ENCODE data around the gene CIAPIN1.
"Not testable (repeated sequence)": the region's sequence is repeated elsewhere in the genome, so short reads cannot be mapped to it uniquely, and the experiment has no call there.

Gene CIAPIN1

DNA sequence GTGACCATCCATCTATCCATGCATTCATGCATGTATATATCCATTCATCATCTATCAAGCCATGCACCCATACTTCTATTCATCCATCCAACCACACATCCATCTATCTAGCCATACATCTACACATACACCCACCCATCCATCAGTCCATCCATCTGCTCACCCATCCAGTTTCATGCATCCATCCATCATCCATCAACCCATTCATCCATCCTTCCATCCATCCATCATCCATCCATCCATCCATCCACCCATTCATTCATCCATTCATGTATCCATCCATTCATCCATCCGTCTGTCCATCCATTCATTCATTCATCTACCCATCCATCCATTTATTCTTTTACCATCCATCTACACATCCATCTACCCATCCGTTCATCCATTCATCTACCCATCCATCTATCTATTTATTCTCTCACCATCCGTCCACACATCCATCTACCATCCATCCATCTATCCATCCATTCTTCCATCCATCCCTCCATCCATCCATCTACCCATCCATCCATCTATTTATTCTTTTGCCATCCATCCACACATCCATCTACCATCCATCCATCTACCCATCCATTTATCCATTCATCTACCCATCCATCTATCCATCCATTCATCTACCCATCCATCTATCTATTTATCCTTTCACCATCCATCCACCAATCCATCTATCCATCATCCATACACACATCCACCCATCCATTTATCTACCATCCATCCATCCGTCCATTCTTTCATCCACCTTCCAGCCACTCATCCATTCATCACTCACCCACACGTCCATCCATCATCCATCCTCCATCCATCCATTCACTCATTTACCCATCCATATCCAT is 39.4 kb downstream of the CIAPIN1 start:
- Histone ChIP-seq H3K36me3 (ENCODE audit: control insufficient read depth in 2 of 2, insufficient read depth in 2 of 2, low read length in 2 of 2) (no peaks in the 10 kb centered on the region), H3K4me3 (ENCODE audit: low read length in 2 of 2) (no peak overlapping the region), H3K9me3 (ENCODE audit: control insufficient read depth in 2 of 2, low read length in 2 of 2) (no peaks in the 10 kb centered on the region), H3K27ac (ENCODE audit: low read depth in 2 of 2, low read length in 2 of 2) (no peak overlapping the region), H3K4me1 (ENCODE audit: control insufficient read depth in 2 of 2, insufficient read depth in 2 of 2, low read length in 2 of 2) (no peaks in the 10 kb centered on the region), H3K27me3 (ENCODE audit: control insufficient read depth in 2 of 2, insufficient read depth in 2 of 2, low read length in 2 of 2) (no peaks in the 10 kb centered on the region), H3K9ac (ENCODE audit: low read depth in 1 of 2, low read length in 2 of 2) (no peak overlapping the region)

DNA sequence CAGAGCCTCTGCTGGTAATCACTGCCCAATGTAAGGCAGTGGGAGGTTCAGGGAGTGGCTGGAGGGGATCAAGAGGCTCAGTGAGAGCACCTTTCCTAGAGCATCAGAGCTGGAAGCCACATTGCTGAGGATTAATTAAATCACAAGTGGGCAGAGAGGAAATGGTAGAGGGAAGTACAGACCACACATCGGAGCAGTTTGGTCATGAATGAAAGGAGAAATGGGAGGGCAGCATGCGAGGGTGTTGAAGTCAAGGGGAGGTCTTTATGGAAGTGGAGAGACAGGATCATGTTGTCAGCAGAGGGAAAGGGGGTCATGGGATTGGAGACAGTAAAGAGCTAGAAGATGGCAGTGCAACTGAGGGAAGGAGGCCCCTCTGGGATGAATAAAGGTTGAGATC is 40.3 kb downstream of the CIAPIN1 start:
- H3K36me3 ChIP-seq (ENCODE audit: control insufficient read depth in 2 of 2, insufficient read depth in 2 of 2, low read length in 2 of 2): no peaks in the 10 kb centered on the region
- H3K27me3 ChIP-seq (ENCODE audit: control insufficient read depth in 2 of 2, insufficient read depth in 2 of 2, low read length in 2 of 2): no peaks in the 10 kb centered on the region
- no peaks in the 10 kb centered on the region for H3K9me3 ChIP-seq (ENCODE audit: control insufficient read depth in 2 of 2, low read length in 2 of 2)
- H3K27ac ChIP-seq (ENCODE audit: low read depth in 2 of 2, low read length in 2 of 2): no peak overlapping the region
- H3K4me3 ChIP-seq (ENCODE audit: low read length in 2 of 2): no peak overlapping the region
- no peak overlapping the region for H3K9ac ChIP-seq (ENCODE audit: low read depth in 1 of 2, low read length in 2 of 2)
- H3K4me1 ChIP-seq (ENCODE audit: control insufficient read depth in 2 of 2, insufficient read depth in 2 of 2, low read length in 2 of 2): no peaks in the 10 kb centered on the region

DNA sequence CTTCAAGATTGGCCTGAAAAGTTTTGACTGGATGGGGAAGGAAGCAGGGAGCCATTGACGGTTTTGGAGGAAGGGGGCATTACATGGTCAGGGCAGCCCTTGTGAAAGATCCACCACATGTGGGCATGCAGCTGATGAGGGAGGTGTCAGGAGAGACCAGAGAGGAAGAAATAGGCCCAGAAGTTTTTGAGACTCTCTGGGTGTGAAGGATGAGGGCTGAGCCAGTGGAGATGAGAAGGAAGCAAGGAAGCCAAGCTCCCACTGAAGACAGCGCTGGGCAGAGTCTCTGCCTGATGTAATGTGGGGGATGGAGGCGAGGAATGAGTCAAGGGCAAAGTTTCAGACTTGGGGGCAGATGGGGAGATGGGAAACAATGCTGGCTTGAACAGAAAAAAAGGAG is 42.1 kb downstream of the CIAPIN1 start:
- no peaks in the 10 kb centered on the region for H3K4me1 ChIP-seq (ENCODE audit: control insufficient read depth in 2 of 2, insufficient read depth in 2 of 2, low read length in 2 of 2)
- no peaks in the 10 kb centered on the region for H3K27me3 ChIP-seq (ENCODE audit: control insufficient read depth in 2 of 2, insufficient read depth in 2 of 2, low read length in 2 of 2)
- no peak overlapping the region for H3K27ac ChIP-seq (ENCODE audit: low read depth in 2 of 2, low read length in 2 of 2)
- H3K9ac ChIP-seq (ENCODE audit: low read depth in 1 of 2, low read length in 2 of 2): no peak overlapping the region
- no peaks in the 10 kb centered on the region for H3K36me3 ChIP-seq (ENCODE audit: control insufficient read depth in 2 of 2, insufficient read depth in 2 of 2, low read length in 2 of 2)
- no peak overlapping the region for H3K4me3 ChIP-seq (ENCODE audit: low read length in 2 of 2)
- no peaks in the 10 kb centered on the region for H3K9me3 ChIP-seq (ENCODE audit: control insufficient read depth in 2 of 2, low read length in 2 of 2)

DNA sequence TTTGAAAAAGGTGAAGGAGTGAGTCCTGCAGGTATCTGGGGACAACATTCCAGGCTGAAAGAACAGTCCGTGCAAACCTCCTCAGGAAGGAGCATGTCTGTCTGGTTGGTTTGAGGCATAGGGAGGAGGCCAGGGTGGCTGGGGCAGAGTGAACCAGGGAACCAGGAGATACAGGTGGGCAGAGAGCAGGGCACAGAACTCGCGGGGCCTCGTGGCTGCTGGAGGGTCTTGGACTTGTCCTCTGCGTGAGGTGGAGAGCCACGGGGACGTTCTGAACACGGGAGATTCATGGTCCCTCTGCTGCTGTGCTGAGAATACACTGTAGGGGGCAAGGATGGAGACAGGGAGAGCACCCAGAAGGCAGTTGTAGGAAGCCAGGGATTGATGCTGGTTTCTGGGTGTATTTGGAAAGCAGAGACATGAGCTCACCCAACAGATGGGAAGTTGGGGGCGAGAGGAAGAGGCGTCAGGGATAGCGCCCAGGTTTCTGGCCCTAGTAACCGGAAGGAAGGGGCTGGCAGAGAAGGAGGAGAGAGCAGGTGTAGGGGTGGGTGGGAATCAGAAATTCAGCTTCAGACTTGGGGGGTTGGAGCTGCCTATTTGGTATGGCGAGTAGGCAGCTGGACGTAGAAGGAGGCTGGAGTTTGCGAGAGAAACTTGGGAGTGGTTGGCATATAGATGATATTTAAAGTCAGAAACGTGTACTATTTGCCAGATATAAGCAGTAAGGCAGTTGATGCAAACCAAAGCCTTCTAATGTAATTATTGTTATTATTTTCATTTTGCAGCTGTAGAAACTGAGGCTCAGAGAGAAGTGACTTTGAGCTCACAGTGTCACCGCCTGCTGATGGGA is 43.0 kb downstream of the CIAPIN1 start, which contains the start of gene CCL17:
Gene CCL17 (plus strand): TSS at position 803 of the 853 bp plus-strand sequence. CDS start 9,166 bp downstream, outside the sequence.
- Histone ChIP-seq H3K9ac (ENCODE audit: low read depth in 1 of 2, low read length in 2 of 2) (no peak within 1 kb of the TSS), H3K36me3 (ENCODE audit: control insufficient read depth in 2 of 2, insufficient read depth in 2 of 2, low read length in 2 of 2) (no peaks in the 10 kb centered on the region), H3K27me3 (ENCODE audit: control insufficient read depth in 2 of 2, insufficient read depth in 2 of 2, low read length in 2 of 2) (no peaks in the 10 kb centered on the region), H3K4me3 (ENCODE audit: low read length in 2 of 2) (no peak within 1 kb of the TSS), H3K9me3 (ENCODE audit: control insufficient read depth in 2 of 2, low read length in 2 of 2) (no peaks in the 10 kb centered on the region), H3K27ac (ENCODE audit: low read depth in 2 of 2, low read length in 2 of 2) (no peak within 1 kb of the TSS), H3K4me1 (ENCODE audit: control insufficient read depth in 2 of 2, insufficient read depth in 2 of 2, low read length in 2 of 2) (no peaks in the 10 kb centered on the region)

DNA sequence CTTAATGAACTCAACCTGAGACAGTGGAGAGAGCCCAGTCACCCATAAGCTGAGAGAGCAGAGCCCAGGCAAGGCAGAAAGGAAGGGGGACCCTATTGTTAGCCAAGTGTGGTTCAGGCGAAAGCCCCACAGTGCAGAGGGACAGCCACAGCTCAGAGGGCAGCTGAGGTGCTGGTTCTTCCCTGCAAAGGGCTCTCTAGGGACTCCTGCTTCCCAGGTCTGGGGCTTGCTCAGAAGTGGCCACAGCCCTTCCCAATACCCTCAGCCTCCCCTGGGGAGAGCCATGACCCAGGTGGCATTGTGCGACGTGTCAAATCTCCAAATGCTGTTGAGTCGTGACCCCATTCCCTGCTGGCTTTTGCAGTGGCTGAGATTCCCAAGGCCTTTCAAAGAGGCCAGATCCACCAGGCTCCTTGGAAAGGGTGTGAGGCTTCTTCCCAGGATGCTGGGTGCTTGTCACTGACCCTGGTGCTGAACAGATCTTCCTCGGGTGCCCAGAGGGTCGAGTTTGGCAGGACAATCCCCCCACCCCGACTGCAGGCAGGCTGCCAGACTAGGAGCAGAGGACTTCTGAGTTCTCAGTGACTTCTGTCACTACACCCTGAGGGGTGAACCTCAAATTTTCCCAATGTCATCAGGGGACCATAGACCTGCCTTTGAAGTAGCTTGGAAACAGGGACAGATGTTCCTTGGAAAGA is 45.1 kb downstream of the CIAPIN1 start:
- Histone ChIP-seq H3K4me3 (ENCODE audit: low read length in 2 of 2) (no peak overlapping the region), H3K27me3 (ENCODE audit: control insufficient read depth in 2 of 2, insufficient read depth in 2 of 2, low read length in 2 of 2) (no peaks in the 10 kb centered on the region), H3K9ac (ENCODE audit: low read depth in 1 of 2, low read length in 2 of 2) (no peak overlapping the region), H3K9me3 (ENCODE audit: control insufficient read depth in 2 of 2, low read length in 2 of 2) (no peaks in the 10 kb centered on the region), H3K4me1 (ENCODE audit: control insufficient read depth in 2 of 2, insufficient read depth in 2 of 2, low read length in 2 of 2) (no peaks in the 10 kb centered on the region), H3K27ac (ENCODE audit: low read depth in 2 of 2, low read length in 2 of 2) (no peak overlapping the region), H3K36me3 (ENCODE audit: control insufficient read depth in 2 of 2, insufficient read depth in 2 of 2, low read length in 2 of 2) (no peaks in the 10 kb centered on the region)

DNA sequence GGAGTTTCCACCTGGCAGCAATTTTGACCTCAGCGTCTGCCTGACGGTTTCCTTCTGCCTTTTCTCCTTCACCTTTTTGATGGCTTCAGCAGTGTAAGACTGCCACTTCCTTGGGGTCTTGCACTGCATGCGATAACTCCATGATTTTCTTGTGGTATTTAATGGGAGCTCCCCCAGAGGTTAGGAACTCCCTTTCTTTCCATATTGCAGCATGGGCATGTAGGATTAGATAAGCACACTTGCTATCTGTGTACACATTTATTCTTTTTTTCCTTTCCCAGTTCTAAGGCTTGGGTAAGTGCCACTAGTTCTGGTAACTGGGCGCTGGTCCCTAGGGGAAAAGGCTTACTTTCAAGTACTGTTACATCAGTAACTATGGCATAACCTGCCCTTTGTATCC is 49.7 kb downstream of the CIAPIN1 start:
- not testable (repeated sequence) for H3K4me3 ChIP-seq (ENCODE audit: low read length in 2 of 2); H3K4me1 ChIP-seq (ENCODE audit: control insufficient read depth in 2 of 2, insufficient read depth in 2 of 2, low read length in 2 of 2); H3K27ac ChIP-seq (ENCODE audit: low read depth in 2 of 2, low read length in 2 of 2); H3K27me3 ChIP-seq (ENCODE audit: control insufficient read depth in 2 of 2, insufficient read depth in 2 of 2, low read length in 2 of 2); H3K9me3 ChIP-seq (ENCODE audit: control insufficient read depth in 2 of 2, low read length in 2 of 2); H3K9ac ChIP-seq (ENCODE audit: low read depth in 1 of 2, low read length in 2 of 2); H3K36me3 ChIP-seq (ENCODE audit: control insufficient read depth in 2 of 2, insufficient read depth in 2 of 2, low read length in 2 of 2)

DNA sequence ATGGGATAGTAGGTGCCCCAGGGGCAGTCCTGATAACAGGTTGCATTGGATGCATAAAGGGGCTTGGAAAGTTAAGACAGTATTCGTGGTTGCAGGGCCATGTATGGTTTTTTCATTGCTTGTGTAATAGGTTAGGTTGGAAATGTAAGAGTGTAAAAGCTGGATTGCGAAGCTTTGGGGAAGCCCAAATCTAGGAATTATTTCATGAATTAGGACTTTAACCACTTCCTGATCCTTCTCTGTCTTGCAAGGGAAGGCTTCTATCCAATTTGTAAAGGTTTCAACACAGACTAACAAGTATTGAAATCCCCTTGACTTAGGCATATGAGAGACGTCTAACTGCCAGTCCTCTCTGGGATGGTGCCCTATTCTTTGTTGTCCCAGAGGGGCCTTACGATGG is 50.4 kb downstream of the CIAPIN1 start:
- no peaks in the 10 kb centered on the region for H3K9me3 ChIP-seq (ENCODE audit: control insufficient read depth in 2 of 2, low read length in 2 of 2)
- H3K4me1 ChIP-seq (ENCODE audit: control insufficient read depth in 2 of 2, insufficient read depth in 2 of 2, low read length in 2 of 2): no peaks in the 10 kb centered on the region
- H3K27me3 ChIP-seq (ENCODE audit: control insufficient read depth in 2 of 2, insufficient read depth in 2 of 2, low read length in 2 of 2): no peaks in the 10 kb centered on the region
- no peak overlapping the region for H3K4me3 ChIP-seq (ENCODE audit: low read length in 2 of 2)
- H3K9ac ChIP-seq (ENCODE audit: low read depth in 1 of 2, low read length in 2 of 2): no peak overlapping the region
- H3K36me3 ChIP-seq (ENCODE audit: control insufficient read depth in 2 of 2, insufficient read depth in 2 of 2, low read length in 2 of 2): no peaks in the 10 kb centered on the region
- no peak overlapping the region for H3K27ac ChIP-seq (ENCODE audit: low read depth in 2 of 2, low read length in 2 of 2)

DNA sequence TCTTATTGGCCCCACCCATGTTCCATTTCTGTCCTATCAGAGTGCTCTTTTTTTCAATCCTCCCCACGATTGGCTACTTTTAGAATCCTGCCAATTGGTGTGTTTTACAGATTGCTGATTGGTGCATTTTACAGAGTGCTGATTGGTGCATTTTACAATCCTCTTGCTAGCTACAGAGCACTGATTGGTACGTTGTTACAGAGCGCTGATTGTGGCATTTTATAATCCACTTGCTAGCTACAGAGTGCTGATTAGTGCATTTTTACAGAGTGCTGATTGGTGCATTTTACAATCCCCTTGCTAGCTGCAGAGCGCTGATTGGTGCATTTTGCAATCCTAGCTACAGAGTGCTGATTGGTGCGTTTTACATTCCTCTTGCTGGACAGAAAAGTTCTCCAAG is 52.2 kb downstream of the CIAPIN1 start:
- Histone ChIP-seq H3K27ac (ENCODE audit: low read depth in 2 of 2, low read length in 2 of 2) (no peak overlapping the region), H3K9ac (ENCODE audit: low read depth in 1 of 2, low read length in 2 of 2) (no peak overlapping the region), H3K36me3 (ENCODE audit: control insufficient read depth in 2 of 2, insufficient read depth in 2 of 2, low read length in 2 of 2) (no peaks in the 10 kb centered on the region)

DNA sequence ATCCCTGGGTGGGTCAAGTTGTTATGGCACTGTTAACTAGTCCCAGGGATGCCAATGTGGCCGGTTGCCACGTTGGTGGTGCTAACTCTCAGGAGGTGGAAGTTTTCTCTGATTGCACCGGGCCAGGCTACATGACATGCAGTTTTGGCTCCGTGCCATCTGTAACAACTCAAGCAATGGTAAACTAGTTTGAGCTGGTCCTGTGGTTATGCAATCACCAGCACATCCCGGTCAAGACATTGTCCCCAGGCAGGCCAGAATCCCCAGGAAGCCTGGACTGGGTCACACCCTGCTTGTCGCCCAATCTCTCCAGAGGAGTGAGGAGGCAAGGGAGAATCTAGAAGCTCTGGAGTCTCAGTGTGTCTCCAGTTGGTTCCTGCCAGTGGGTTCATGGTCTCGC is 52.7 kb downstream of the CIAPIN1 start:
- no peaks in the 10 kb centered on the region for H3K36me3 ChIP-seq (ENCODE audit: control insufficient read depth in 2 of 2, insufficient read depth in 2 of 2, low read length in 2 of 2)
- no peaks in the 10 kb centered on the region for H3K27me3 ChIP-seq (ENCODE audit: control insufficient read depth in 2 of 2, insufficient read depth in 2 of 2, low read length in 2 of 2)
- no peak overlapping the region for H3K9ac ChIP-seq (ENCODE audit: low read depth in 1 of 2, low read length in 2 of 2)
- no peak overlapping the region for H3K4me3 ChIP-seq (ENCODE audit: low read length in 2 of 2)
- H3K9me3 ChIP-seq (ENCODE audit: control insufficient read depth in 2 of 2, low read length in 2 of 2): no peaks in the 10 kb centered on the region
- no peak overlapping the region for H3K27ac ChIP-seq (ENCODE audit: low read depth in 2 of 2, low read length in 2 of 2)
- no peaks in the 10 kb centered on the region for H3K4me1 ChIP-seq (ENCODE audit: control insufficient read depth in 2 of 2, insufficient read depth in 2 of 2, low read length in 2 of 2)

More for the DNA sequence above, 52.2 kb downstream of the CIAPIN1 start:
- no peak overlapping the region for H3K4me3 ChIP-seq (ENCODE audit: low read length in 2 of 2)
- no peaks in the 10 kb centered on the region for H3K27me3 ChIP-seq (ENCODE audit: control insufficient read depth in 2 of 2, insufficient read depth in 2 of 2, low read length in 2 of 2)
- H3K9me3 ChIP-seq (ENCODE audit: control insufficient read depth in 2 of 2, low read length in 2 of 2): no peaks in the 10 kb centered on the region
- no peaks in the 10 kb centered on the region for H3K4me1 ChIP-seq (ENCODE audit: control insufficient read depth in 2 of 2, insufficient read depth in 2 of 2, low read length in 2 of 2)

DNA sequence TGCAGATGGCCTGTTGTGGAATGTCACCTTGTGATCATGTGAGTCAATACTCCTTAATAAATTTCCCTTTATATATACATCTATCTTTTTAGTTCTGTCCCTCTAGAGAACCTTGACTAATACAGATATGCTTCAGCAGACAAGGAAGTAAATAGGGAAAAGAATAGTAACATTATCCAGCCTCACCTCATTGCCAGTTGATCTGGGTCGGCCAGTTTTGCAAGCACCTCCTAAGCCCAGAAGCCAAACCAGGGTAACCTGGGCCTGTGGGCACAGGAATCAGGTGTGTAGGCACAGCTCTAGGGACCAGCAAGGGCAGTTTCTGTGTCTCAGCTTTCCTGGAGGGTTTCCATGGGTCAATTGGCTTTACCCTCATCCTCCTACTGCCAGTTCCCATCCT is 54.5 kb downstream of the CIAPIN1 start:
- no peaks in the 10 kb centered on the region for H3K9me3 ChIP-seq (ENCODE audit: control insufficient read depth in 2 of 2, low read length in 2 of 2)
- H3K36me3 ChIP-seq (ENCODE audit: control insufficient read depth in 2 of 2, insufficient read depth in 2 of 2, low read length in 2 of 2): no peaks in the 10 kb centered on the region
- no peak overlapping the region for H3K4me3 ChIP-seq (ENCODE audit: low read length in 2 of 2)
- no peak overlapping the region for H3K27ac ChIP-seq (ENCODE audit: low read depth in 2 of 2, low read length in 2 of 2)
- H3K9ac ChIP-seq (ENCODE audit: low read depth in 1 of 2, low read length in 2 of 2): no peak overlapping the region
- no peaks in the 10 kb centered on the region for H3K27me3 ChIP-seq (ENCODE audit: control insufficient read depth in 2 of 2, insufficient read depth in 2 of 2, low read length in 2 of 2)
- H3K4me1 ChIP-seq (ENCODE audit: control insufficient read depth in 2 of 2, insufficient read depth in 2 of 2, low read length in 2 of 2): peaks cover 0 to 5% of the 10 kb centered on the region in 2 donors

All from mucosa of rectum (tissue), 2 donors.